A549 (cell line): ENCODE data around the gene COMTD1. TPM values are rescaled to one million over a fixed set of nuclear protein-coding genes. Genes with fewer than 3 reads are reported as not detected.
A peak's percentile ranks its signal among the peaks of the same experiment; 100 is the strongest.
"Not testable (repeated sequence)": the region's sequence is repeated elsewhere in the genome, so short reads cannot be mapped to it uniquely, and the experiment has no call there.

Experiments used
- ATAC-seq, 2 experiments: fragments of 200-7000 bp in 1 of 2; fragments of >200 bp in 1 of 2; cut with Nextera tagmentation in 1 of 2; cut with Tn5 transposase in 1 of 2; 3 replicates each; pipeline versions ENCODE4 v1.8.0 to v1.9.1; 2018 to 2020; ENCODE audit warnings: mild to moderate bottlenecking in 1 of 2, moderate library complexity in 1 of 2
- CTCF ChIA-PET: fragments of 300-600 bp; sonication (Branson Sonifier 250); formaldehyde crosslinking; extraction: SDS; loops from one replicate; lab custom pipeline; 2021; ENCODE audit warnings: antibody characterized with exemption, inconsistent platforms; lab: Yijun Ruan, JAX
- POLR2A ChIA-PET: fragments of 350-600 bp; formaldehyde crosslinking; extraction: SDS; loops from one replicate; lab custom pipeline; 2021; ENCODE audit warnings: antibody characterized with exemption, inconsistent platforms; lab: Yijun Ruan, JAX
- DNase-seq, 2 experiments: peaks; one replicate each; pipeline versions ENCODE4 v3.0.0 to v3.0.0-alpha.2; 2011 to 2016; ENCODE audit warnings: low read depth in 1 of 2, low spot score in 1 of 2
- FAIRE-seq: peaks from 2 replicates; lab custom pipeline; 2011; peaks lifted over from hg19 to GRCh38; lab: Jason Lieb, UNC
- H3K27ac ChIP-seq, 2 experiments: fragments of >200 bp; sonication (Bioruptor Twin); formaldehyde crosslinking; 3 replicates each; pipeline ENCODE4 v1.5.1; 2016 to 2017
- H3K4me1 ChIP-seq: fragments of >200 bp; sonication (Bioruptor Twin); formaldehyde crosslinking; 3 replicates; pipeline ENCODE4 v1.6.1; 2016
- H3K4me2 ChIP-seq: fragments of >200 bp; sonication (Bioruptor Twin); formaldehyde crosslinking; 3 replicates; pipeline ENCODE4 v1.6.1; 2016
- H3K4me3 ChIP-seq: fragments of >200 bp; sonication (Bioruptor Twin); formaldehyde crosslinking; 3 replicates; pipeline ENCODE4 v1.5.1; 2016
- H3K9me3 ChIP-seq: fragments of >200 bp; sonication (Bioruptor Twin); formaldehyde crosslinking; 3 replicates; pipeline ENCODE4 v1.6.1; 2016
- CBX2 ChIP-seq: fragments of 200-600 bp; sonication (generic); IDR thresholded peaks from 2 replicates; pipeline ENCODE4 v1.6.1; 2016; ENCODE audit warnings: low read depth, mild to moderate bottlenecking, borderline replicate concordance
- CBX8 ChIP-seq: fragments of 200-600 bp; sonication (generic); IDR thresholded peaks from 2 replicates; pipeline ENCODE4 v1.6.1; 2016
- CHD4 ChIP-seq: fragments of 200-600 bp; sonication (generic); IDR thresholded peaks from 2 replicates; pipeline ENCODE4 v1.6.1; 2016; ENCODE audit warnings: antibody characterized with exemption, mild to moderate bottlenecking, borderline replicate concordance
- ESRRA ChIP-seq: fragments of 150-350 bp; IDR thresholded peaks from 2 replicates; pipeline ENCODE4 v1.6.1; 2014; ENCODE audit warnings: mild to moderate bottlenecking, low read length, borderline replicate concordance
- FOSL2 ChIP-seq, 2 experiments: fragments of 450-650 bp in 1 of 2; fragments of >200 bp in 1 of 2; sonication (Bioruptor Twin) in 1 of 2; formaldehyde crosslinking; IDR thresholded peaks; 2 replicates each; pipeline versions ENCODE4 v1.5.0 to v1.6.1; 2016 to 2020; ENCODE audit warnings: mild to moderate bottlenecking in 1 of 2, moderate library complexity in 1 of 2
- FOXS1 ChIP-seq: fragments of 250-450 bp; sonication (Bioruptor Pico); IDR thresholded peaks from 2 replicates; pipeline ENCODE4 v1.5.0; 2020; ENCODE audit warnings: mild to moderate bottlenecking, moderate library complexity
- HDAC2 ChIP-seq: fragments of 200-600 bp; sonication (generic); IDR thresholded peaks from 2 replicates; pipeline ENCODE4 v1.6.1; 2016
- HOXA7 ChIP-seq: fragments of 250-450 bp; sonication (Bioruptor Pico); IDR thresholded peaks from 2 replicates; pipeline ENCODE4 v1.5.0; 2020; ENCODE audit warnings: mild to moderate bottlenecking, moderate library complexity
- HOXB13 ChIP-seq: fragments of 250-450 bp; sonication (Bioruptor Pico); IDR thresholded peaks from 2 replicates; pipeline ENCODE4 v1.5.0; 2020; ENCODE audit warnings: low read depth, mild to moderate bottlenecking, moderate library complexity
- HOXB5 ChIP-seq: fragments of 250-450 bp; sonication (Bioruptor Pico); IDR thresholded peaks from 2 replicates; pipeline ENCODE4 v1.5.0; 2020; ENCODE audit warnings: mild to moderate bottlenecking, moderate library complexity
- MAFK ChIP-seq: fragments of 450-650 bp; IDR thresholded peaks from 2 replicates; pipeline ENCODE4 v1.6.1; 2014; ENCODE audit not compliant: partially characterized antibody
- MAZ ChIP-seq: fragments of 150-350 bp; IDR thresholded peaks from 2 replicates; pipeline ENCODE4 v1.6.1; 2014; ENCODE audit warnings: antibody characterized with exemption, low read depth, low read length, borderline replicate concordance
- MYC ChIP-seq: IDR thresholded peaks from 2 replicates; pipeline ENCODE4 v1.6.1; 2012; ENCODE audit warnings: mild to moderate bottlenecking, inconsistent platforms, low read length, improper control_type of control experiment, borderline replicate concordance
- NR3C1 ChIP-seq: fragments of >200 bp; sonication (Bioruptor Twin); formaldehyde crosslinking; IDR thresholded peaks from 3 replicates; pipeline ENCODE4 v1.6.1; 2017
- POLR2A ChIP-seq: IDR thresholded peaks from 2 replicates; pipeline ENCODE4 v1.6.1; 2012; ENCODE audit warnings: mild to moderate bottlenecking, low read length
- RAD21 ChIP-seq, 2 experiments: fragments of >200 bp in 1 of 2; sonication (Bioruptor Twin) in 1 of 2; formaldehyde crosslinking in 1 of 2; IDR thresholded peaks in 1 of 2; conservative IDR thresholded peaks in 1 of 2; 2 replicates in 1 of 2; 3 replicates in 1 of 2; pipeline ENCODE4 v1.6.1; 2012 to 2018; ENCODE audit warnings: inconsistent platforms in 1 of 2
- RFX5 ChIP-seq: fragments of 450-650 bp; IDR thresholded peaks from 2 replicates; pipeline ENCODE4 v1.7.1; 2014; ENCODE audit warnings: antibody characterized with exemption, mild to moderate bottlenecking, moderate library complexity
- SMC3 ChIP-seq: fragments of >200 bp; sonication (Bioruptor Twin); formaldehyde crosslinking; IDR thresholded peaks from 3 replicates; pipeline ENCODE4 v1.6.1; 2018; ENCODE audit warnings: inconsistent platforms
- TP53 ChIP-seq: fragments of 250-450 bp; sonication (Bioruptor Pico); IDR thresholded peaks from 2 replicates; pipeline ENCODE4 v1.5.0; 2021; ENCODE audit warnings: mild to moderate bottlenecking, moderate library complexity
- ZC3H11A ChIP-seq: fragments of 450-650 bp; IDR thresholded peaks from 2 replicates; pipeline ENCODE4 v1.6.1; 2014; ENCODE audit warnings: antibody characterized with exemption, mild to moderate bottlenecking
- ZNF302 ChIP-seq: fragments of 250-450 bp; sonication (Bioruptor Pico); IDR thresholded peaks from 2 replicates; pipeline ENCODE4 v1.9.0; 2021; ENCODE audit warnings: inconsistent platforms, mild to moderate bottlenecking, moderate library complexity
- ZSCAN20 ChIP-seq: fragments of 250-450 bp; sonication (Bioruptor Pico); IDR thresholded peaks from 2 replicates; pipeline ENCODE4 v1.8.0; 2022; ENCODE audit warnings: mild to moderate bottlenecking, moderate library complexity
- WGBS: methylation state at CpG from one replicate; pipeline ENCODE4 v1.1.6; 2017; ENCODE audit errors: missing lambda C conversion rate; 5-methylcytosine and 5-hydroxymethylcytosine counted together
- polyA plus RNA-seq, 4 experiments: library from polyadenylated mRNA; depleted of rRNA in 3 of 4; stranded (reverse); fragments of >200 nt; fragmentation: RNase III in 1 of 4; extraction: RNeasy Plus Mini Kit Qiagen cat#74134 plus additional on column Dnase treatment in 1 of 4; gene quantifications; 2 replicates in 3 of 4; 3 replicates in 1 of 4; pipeline ENCODE4 v1.2.3, GENCODE V29; 2011 to 2017
- TF ChIP-seq, protein P1 (sequence below): fragments of >200 bp; sonication (Bioruptor Twin); formaldehyde crosslinking; IDR thresholded peaks from 3 replicates; pipeline ENCODE4 v1.6.1; 2016
- TF ChIP-seq, protein P2 (sequence below): IDR thresholded peaks from 2 replicates; pipeline ENCODE4 v1.6.1; 2012; ENCODE audit warnings: low read depth, borderline replicate concordance
- TF ChIP-seq, protein P3 (sequence below): IDR thresholded peaks from 2 replicates; pipeline ENCODE4 v1.6.1; 2012
- TF ChIP-seq, protein P4 (sequence below): fragments of >200 bp; sonication (Bioruptor Twin); formaldehyde crosslinking; IDR thresholded peaks from 2 replicates; pipeline ENCODE4 v1.6.1; 2016
- TF ChIP-seq, protein P5 (sequence below): IDR thresholded peaks from 2 replicates; pipeline ENCODE4 v1.6.1; 2012

Gene COMTD1
- polyA plus RNA-seq, 2 of the 4 experiments (the other 2 are of a cell fraction) = 9.8 to 34.2 TPM

DNA sequence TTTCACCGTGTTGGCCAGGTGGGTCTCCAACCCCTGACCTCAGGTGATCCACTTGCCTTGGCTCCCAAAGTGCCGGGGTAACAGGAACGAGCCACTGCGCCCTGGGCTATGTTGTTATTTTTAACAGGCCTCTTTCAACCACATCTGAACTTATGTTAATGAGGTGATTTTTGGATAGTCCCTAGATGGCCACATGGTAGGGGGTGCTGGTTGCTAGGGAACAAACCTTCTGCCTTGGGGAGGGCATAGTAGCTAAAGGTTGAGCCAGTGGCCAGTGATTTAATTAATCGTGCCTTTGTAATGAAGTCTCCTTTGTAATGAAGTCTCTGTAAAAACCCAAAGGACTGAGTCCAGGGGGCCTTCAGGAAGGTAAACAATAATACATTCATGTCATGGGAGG lies 9.1 kb downstream of the COMTD1 start (continued):
- TF ChIP-seq HOXB5 (CRISPR knock-in tag) (no peak), ZSCAN20 (no peak), NR3C1 (no peak), RFX5 (no peak), HOXB13 (CRISPR knock-in tag) (no peak)
- TF ChIP-seq, all 56 proteins: peak for 0

DNA sequence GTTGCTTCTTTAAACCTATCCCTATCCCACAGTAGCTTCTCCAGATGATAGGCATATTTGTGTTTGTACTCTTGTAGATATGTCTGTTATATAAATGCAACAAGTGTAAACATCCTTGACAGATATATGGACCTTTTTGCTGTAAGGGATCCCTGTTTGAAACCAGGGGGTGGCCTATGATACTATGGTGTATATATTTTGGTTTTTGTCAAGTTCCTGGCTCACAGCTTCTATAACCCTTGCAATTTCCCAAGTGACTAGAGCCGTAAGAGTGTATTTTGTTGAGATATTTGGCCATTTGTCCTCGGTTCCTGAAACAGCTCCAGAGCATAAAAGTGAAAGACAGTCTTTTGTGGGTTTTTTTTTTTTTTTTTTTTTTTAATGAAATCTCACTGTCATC lies 9.7 kb downstream of the COMTD1 start:
- WGBS = 85% methylated on average over 2 of the region's 2 CpGs
- Histone ChIP-seq H3K27ac (peak overlapping the region; percentile 29 to 60; a peak in 3 of 6 replicates), H3K4me1 (peaks cover 84% of the 10 kb centered on the region)
- ATAC-seq (no peak), FAIRE-seq (no peak), DNase-seq (no peak)
- TF ChIP-seq CBX8 (no peak), RAD21 (conservative IDR thresholded peaks at IDR 0.05 in 1 of 2, IDR thresholded peaks at IDR 0.05 in 1 of 2) (no peak), SMC3 (no peak), MYC (no peak), MAFK (no peak), POLR2A (no peak), ZC3H11A (no peak), CHD4 (no peak), FOSL2 (IDR thresholded peaks at IDR 0.05) (no peak), FOSL2 (CRISPR knock-in tag; IDR thresholded peaks at IDR 0.05) (no peak), ESRRA (no peak)
- TF ChIP-seq, protein P1, sequence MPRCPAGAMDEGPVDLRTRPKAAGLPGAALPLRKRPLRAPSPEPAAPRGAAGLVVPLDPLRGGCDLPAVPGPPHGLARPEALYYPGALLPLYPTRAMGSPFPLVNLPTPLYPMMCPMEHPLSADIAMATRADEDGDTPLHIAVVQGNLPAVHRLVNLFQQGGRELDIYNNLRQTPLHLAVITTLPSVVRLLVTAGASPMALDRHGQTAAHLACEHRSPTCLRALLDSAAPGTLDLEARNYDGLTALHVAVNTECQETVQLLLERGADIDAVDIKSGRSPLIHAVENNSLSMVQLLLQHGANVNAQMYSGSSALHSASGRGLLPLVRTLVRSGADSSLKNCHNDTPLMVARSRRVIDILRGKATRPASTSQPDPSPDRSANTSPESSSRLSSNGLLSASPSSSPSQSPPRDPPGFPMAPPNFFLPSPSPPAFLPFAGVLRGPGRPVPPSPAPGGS = no peak
- TF ChIP-seq, protein P2, sequence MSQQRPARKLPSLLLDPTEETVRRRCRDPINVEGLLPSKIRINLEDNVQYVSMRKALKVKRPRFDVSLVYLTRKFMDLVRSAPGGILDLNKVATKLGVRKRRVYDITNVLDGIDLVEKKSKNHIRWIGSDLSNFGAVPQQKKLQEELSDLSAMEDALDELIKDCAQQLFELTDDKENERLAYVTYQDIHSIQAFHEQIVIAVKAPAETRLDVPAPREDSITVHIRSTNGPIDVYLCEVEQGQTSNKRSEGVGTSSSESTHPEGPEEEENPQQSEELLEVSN = no peak
- TF ChIP-seq, protein P3, sequence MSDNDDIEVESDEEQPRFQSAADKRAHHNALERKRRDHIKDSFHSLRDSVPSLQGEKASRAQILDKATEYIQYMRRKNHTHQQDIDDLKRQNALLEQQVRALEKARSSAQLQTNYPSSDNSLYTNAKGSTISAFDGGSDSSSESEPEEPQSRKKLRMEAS = no peak
- TF ChIP-seq, all 56 proteins: peak for 0
- ChIA-PET POLR2A (interaction anchor here (0.7 to 3.2 kb wide), 4 partner anchors 8 to 15 kb away, joined by 3 to 32 read pairs (median 4); partner anchors contain the start of gene VDAC2), CTCF (interaction anchor here (0.6 to 22.8 kb wide), 5 partner anchors 9 to 117 kb away, joined by 3 to 479 read pairs (median 53); partner anchors contain the start of gene COMTD1)
- Histone ChIP-seq H3K9me3 (no peaks in the 10 kb centered on the region), H3K4me2 (peak overlapping the region; percentile 61), H3K4me3 (no peak overlapping the region)

DNA sequence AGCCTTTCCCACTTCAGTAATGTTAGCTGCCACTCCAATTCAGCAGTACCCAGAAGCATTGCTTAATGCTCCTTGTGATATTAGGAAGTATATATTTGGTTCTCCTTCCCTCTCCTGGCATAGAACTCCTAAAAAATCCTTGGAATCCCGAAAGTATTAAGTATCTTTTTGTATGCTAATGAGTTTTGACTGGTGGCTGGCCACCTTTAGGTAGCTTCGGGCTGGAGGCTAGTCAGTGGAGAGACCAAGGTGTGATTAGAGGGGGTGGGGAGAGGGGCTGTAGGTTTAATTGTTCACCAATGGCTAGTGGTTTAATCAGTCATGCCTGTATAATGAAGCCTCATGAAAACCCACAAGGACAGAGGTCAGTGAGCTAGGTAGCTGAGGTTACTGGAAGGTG lies 12.2 kb downstream of the COMTD1 start:
- 80% methylated on average over 2 of the region's 2 CpGs for WGBS
- ChIA-PET POLR2A (interaction anchor here (2.6 kb wide), 1 partner anchor 13 kb away, joined by 12 read pairs; the partner anchor contains the start of gene VDAC2), CTCF (interaction anchor here (1.1 to 22.8 kb wide), 4 partner anchors 12 to 39 kb away, joined by 3 to 479 read pairs (median 37); partner anchors contain the start of genes COMTD1 and VDAC2)
- H3K4me2 ChIP-seq = peak overlapping the region; percentile 61; the same call in 1 of the 3 replicates
- DNase-seq (no peak), FAIRE-seq (no peak), ATAC-seq (no peak; a peak in 1 of 6 replicates)
- H3K4me3 ChIP-seq = no peak overlapping the region
- H3K4me1 ChIP-seq = peaks cover 60% of the 10 kb centered on the region
- TF ChIP-seq MAFK (no peak), HOXB13 (CRISPR knock-in tag) (no peak), FOXS1 (no peak), HDAC2 (no peak), FOSL2 (IDR thresholded peaks at IDR 0.05) (no peak), FOSL2 (CRISPR knock-in tag; IDR thresholded peaks at IDR 0.05) (no peak), HOXA7 (CRISPR knock-in tag) (no peak), CBX2 (no peak), TP53 (no peak), ZNF302 (CRISPR knock-in tag) (no peak), MAZ (no peak)
- TF ChIP-seq, protein P2 = no peak
- TF ChIP-seq, protein P4, sequence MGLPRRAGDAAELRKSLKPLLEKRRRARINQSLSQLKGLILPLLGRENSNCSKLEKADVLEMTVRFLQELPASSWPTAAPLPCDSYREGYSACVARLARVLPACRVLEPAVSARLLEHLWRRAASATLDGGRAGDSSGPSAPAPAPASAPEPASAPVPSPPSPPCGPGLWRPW = no peak
- TF ChIP-seq, protein P5, sequence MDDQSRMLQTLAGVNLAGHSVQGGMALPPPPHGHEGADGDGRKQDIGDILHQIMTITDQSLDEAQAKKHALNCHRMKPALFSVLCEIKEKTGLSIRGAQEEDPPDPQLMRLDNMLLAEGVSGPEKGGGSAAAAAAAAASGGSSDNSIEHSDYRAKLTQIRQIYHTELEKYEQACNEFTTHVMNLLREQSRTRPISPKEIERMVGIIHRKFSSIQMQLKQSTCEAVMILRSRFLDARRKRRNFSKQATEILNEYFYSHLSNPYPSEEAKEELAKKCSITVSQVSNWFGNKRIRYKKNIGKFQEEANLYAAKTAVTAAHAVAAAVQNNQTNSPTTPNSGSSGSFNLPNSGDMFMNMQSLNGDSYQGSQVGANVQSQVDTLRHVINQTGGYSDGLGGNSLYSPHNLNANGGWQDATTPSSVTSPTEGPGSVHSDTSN = no peak
- no peaks in the 10 kb centered on the region for H3K9me3 ChIP-seq
- H3K27ac ChIP-seq = no peak overlapping the region

DNA sequence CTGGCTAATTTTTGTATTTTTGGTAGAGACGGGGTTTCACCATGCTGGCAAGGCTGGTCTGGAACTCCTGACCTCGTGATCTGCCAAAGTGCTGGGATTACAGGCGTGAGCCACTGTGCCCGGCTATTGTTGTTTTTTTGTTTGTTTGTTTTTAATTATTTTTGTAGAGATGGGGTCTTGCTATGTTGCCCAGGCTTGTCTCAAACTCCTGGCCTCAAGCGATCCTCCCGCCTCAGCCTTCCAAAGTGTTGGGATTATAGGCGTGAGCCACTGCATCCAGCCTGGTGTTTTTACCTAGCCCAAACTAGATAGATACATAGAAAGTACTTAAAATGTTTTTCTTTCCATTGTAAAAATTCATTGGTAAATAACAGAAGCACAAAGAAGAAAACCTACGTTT lies 14.3 kb downstream of the COMTD1 start:
- not testable (repeated sequence) for H3K9me3 ChIP-seq, H3K4me3 ChIP-seq, H3K27ac ChIP-seq, FAIRE-seq, H3K4me2 ChIP-seq, ATAC-seq, DNase-seq
- WGBS = 90% methylated on average over 8 of the region's 8 CpGs
- ChIA-PET CTCF (interaction anchor here (1.3 to 22.8 kb wide), 4 partner anchors 10 to 37 kb away, joined by 8 to 479 read pairs (median 37); partner anchors contain the start of genes COMTD1 and VDAC2), POLR2A (interaction anchor here (1.1 to 2.6 kb wide), 2 partner anchors 9 to 11 kb away, joined by 3 to 12 read pairs; partner anchors contain the start of gene VDAC2)
- peaks cover 43% of the 10 kb centered on the region for H3K4me1 ChIP-seq
